A549 treated with AZD9567 at 1 μM for 4 hours (cell line): ENCODE results near the gene EIF3L. TPM values are rescaled to one million over a fixed set of nuclear protein-coding genes. Genes with fewer than 3 reads are reported as not detected.

ENCODE experiments used
- total RNA-seq: library from RNA; stranded (reverse); fragments of 200-300 nt; extraction: Qiagen RNA extraction; gene quantifications from 5 replicates; pipeline ENCODE4 v1.2.3, GENCODE V29; 2022; ENCODE audit not compliant: insufficient read depth

Gene EIF3L
- total RNA-seq = 259 to 328 TPM (median 285 TPM) in 5 replicates

DNA sequence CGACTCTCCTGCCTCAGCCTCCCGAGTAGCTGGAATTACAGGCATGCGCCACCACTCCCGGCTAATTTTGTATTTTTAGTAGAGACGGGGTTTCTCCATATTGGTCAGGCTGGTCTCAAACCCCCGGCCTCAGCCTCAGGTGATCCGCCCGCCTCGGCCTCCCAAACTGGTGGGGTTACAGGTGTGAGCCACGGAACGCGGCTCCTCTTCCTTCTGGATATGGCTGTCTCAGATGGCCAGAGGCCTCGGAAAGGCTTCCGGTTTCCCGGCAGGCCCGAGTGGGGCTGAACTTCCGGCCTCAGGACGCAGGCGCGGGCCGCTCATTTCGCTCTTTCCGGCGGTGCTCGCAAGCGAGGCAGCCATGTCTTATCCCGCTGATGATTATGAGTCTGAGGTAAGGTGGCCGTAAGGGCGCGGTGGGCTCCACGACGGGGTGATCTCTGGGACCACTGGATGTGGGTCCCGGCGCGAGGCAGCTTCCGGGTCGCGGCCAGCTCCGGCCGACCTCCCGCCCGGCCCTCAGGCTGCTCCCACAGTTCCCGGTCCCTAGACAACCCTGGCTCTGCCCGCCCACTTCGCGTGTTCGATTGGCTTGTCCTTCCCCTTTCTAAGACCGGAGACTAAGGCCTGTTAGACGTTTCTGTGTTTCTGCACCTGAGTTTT, at the start of gene EIF3L:
Gene EIF3L (plus strand): TSS at position 331 of the 663 bp plus-strand sequence. CDS start 31 bp downstream, at position 362.

DNA sequence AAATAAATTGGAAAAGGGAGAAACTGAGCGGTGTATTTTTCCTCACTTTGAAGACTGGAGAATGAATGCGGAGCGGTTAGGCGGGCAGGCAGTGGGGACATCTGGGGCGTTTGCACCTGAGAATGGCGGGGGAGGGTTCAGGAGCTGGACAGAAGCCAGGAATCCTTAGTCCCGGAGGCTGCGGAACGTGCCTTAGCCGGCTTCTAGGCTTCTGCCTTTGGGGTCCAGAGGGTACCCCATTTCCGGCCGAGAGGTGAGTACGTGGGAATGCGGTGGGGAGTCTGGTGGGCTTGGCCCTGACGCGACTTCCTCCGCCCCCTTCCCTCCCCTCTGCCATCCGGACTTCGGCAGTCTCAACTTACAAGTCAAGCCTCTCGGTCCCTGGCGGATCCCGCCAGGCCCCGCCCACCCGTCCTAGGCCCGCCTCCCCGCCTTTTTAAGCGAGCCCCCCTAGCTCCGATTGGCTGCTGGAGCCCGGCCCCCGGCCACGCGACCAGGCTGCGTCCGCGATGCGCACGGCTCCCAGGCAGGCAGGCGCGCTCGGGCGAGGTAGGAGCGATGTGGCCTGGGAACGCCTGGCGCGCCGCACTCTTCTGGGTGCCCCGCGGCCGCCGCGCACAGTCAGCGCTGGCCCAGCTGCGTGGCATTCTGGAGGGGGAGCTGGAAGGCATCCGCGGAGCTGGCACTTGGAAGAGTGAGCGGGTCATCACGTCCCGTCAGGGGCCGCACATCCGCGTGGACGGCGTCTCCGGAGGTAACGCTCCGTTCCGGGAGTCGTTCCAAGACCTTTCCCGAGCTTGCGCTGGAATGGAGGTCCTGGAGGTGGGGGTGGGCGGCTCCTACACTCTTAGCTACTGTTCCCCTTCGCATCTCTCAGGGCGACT, 41.6 kb upstream of the EIF3L start, which contains the start of gene GCAT:
Gene GCAT (plus strand): TSS at position 525 of the 884 bp plus-strand sequence. CDS start 34 bp downstream, at position 559.

DNA sequence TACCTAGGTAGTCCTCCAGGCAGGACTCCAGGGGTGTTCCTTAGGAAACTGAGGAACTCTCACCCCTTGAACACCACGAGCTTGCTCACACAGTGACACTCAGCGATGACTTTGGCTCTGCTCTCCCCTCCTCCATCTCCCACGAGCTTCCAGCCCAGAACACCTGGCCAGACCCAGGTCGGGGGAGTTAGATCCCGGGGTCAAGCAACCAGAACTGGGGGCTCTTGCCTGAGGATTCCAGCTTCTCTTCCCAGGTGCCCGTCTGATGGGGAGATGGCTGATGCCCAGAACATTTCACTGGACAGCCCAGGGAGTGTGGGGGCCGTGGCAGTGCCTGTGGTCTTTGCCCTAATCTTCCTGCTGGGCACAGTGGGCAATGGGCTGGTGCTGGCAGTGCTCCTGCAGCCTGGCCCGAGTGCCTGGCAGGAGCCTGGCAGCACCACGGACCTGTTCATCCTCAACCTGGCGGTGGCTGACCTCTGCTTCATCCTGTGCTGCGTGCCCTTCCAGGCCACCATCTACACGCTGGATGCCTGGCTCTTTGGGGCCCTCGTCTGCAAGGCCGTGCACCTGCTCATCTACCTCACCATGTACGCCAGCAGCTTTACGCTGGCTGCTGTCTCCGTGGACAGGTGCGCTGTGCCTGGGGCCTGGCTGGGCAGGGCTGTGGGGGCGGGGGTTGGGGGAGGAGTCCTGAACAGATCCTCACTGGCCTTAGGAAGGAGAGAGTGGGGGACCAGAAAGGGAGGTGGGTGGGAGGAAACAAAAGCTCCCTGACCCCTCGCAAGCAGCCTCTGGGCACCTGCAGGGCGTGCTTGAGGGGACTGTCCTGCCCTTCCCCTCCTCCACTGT, 25.9 kb upstream of the EIF3L start, which contains the start of gene GALR3:
Gene GALR3 (plus strand): TSS at position 249 of the 852 bp plus-strand sequence. CDS start 25 bp downstream, at position 274.

DNA sequence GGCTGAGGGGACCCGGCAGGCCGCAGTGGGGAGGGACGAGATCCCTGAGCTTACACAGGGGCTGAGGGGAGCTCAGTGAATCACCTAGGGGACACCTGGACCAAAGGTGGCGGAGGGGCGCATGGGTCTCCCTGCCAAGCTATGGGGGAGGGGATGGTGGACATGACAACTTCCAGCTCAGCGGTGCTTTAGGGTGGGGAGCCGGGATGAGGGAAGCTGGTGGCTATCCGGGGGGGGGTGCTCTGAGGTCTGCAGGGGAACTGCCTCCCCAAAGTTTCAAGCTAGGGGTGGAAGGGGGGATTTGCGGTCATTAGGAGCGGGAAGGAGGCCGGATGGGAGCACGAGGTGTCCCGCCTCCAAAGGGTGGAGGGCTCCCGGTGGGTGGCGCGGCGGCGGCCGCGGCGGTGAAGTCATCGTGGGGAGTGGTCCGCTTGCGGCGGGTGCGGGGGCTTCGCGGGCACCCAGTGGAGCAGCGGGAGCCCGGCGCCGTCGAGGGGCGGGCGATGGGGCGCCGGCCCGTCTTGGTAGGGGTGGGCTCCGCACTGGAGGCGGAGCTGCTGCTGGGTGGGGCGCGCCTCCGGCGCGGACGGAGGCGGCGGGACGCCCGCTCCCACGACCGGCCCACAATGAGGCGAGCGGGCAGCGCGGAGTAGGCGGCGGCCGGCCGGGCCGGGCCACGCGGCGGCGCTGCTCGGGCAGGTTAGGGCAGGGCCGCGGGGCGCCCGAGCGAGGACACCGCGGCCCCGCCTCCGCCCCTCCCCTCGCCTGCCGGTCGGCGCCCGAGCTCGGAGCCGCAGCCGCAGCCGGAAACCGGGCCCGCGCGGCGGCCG, 56.5 kb downstream of the EIF3L start, which contains the start of gene MICALL1:
Gene MICALL1 (plus strand): TSS at position 764 of the 830 bp plus-strand sequence. CDS start 126 bp downstream, outside the sequence.

Other genes starting within 250 kb of the EIF3L start
- 12.4 to 23.6 TPM (median 22.5 TPM) in 5 replicates for gene GGA1, start 240.6 kb upstream of the EIF3L start, total RNA-seq
- 0.99 to 2.4 TPM (median 1.7 TPM) in 4 of 5 replicates, not detected in the other for gene SH3BP1, start 209.8 kb upstream of the EIF3L start, total RNA-seq
- gene PDXP, start 190.7 kb upstream of the EIF3L start, total RNA-seq = 18.0 to 23.4 TPM (median 19.4 TPM) in 5 replicates
- 1,142 to 1,386 TPM (median 1,326 TPM) in 5 replicates for gene LGALS1, start 173.8 kb upstream of the EIF3L start, total RNA-seq
- 23.6 to 28.0 TPM (median 25.5 TPM) in 5 replicates for gene NOL12, start 163.1 kb upstream of the EIF3L start, total RNA-seq
- 23.6 to 36.5 TPM (median 31.7 TPM) in 5 replicates for gene TRIOBP, start 152.4 kb upstream of the EIF3L start, total RNA-seq
- 1.9 to 4.7 TPM (median 3.4 TPM) in 5 replicates for gene GCAT, start 41.5 kb upstream of the EIF3L start, total RNA-seq
- not detected in 5 replicates for gene GALR3, start 26.0 kb upstream of the EIF3L start, total RNA-seq
- 21.1 to 24.9 TPM (median 23.3 TPM) in 5 replicates for gene ANKRD54, start 5.1 kb upstream of the EIF3L start, total RNA-seq
- 15.2 to 18.2 TPM (median 17.6 TPM) in 5 replicates for gene MICALL1, start 56.9 kb downstream of the EIF3L start, total RNA-seq
- 0.22 to 0.37 TPM (median 0.28 TPM) in 4 of 5 replicates, not detected in the other for gene C22orf23, start 104.2 kb downstream of the EIF3L start, total RNA-seq
- 88.8 to 143 TPM (median 140 TPM) in 5 replicates for gene POLR2F, start 104.3 kb downstream of the EIF3L start, total RNA-seq
- gene SOX10, start 135.1 kb downstream of the EIF3L start, total RNA-seq = not detected in 5 replicates
- gene PICK1, start 208.0 kb downstream of the EIF3L start, total RNA-seq = 10.1 to 14.1 TPM (median 11.3 TPM) in 5 replicates
- gene SLC16A8, start 234.8 kb downstream of the EIF3L start, total RNA-seq = not detected in 5 replicates